ENCODE measurements around the gene HERC2. TPM values are rescaled to one million over a fixed set of nuclear protein-coding genes. Genes with fewer than 3 reads are reported as not detected.

HERC2 gene
- total and polyA plus RNA-seq, 2 of the 8 experiments (the other 6 are each of a cell fraction or from before 2014, with no cell fraction given): 83.0 to 88.7 TPM

DNA sequence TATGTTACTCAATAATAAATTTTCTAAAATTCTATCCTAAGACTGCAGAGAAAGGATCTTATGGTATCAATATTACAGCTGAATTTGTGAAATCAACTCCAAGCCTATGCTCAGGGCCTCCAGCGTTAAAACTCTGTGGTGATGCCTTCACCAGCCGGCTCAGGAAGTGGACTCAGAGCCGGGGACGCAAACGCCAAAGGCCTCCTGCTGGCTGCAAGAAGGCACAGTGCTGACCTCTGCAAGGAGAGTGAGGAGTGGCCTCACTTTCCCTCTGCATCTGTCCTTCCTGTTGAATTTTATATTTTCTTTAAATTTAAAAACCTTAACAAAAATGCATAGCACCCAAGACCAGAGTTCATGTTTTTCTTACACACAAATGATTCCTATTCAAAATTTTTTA is 48.5 kb downstream of the HERC2 start (continued):
- TF ChIP-seq YY1 (IDR thresholded peaks at IDR 0.05; ENCODE audit: low read depth, low read length) (no peak), CTCF (IDR thresholded peaks at IDR 0.05; ENCODE audit: control extremely low read depth in 1 of 3, insufficient read depth in 1 of 3, low read depth in 1 of 3, low read length in 3 of 3) (peak; percentile 12 to 38 (median 17); a peak in 3 of 4 replicates), CHD2 (IDR thresholded peaks at IDR 0.05; ENCODE audit: low read length) (no peak), ASH2L (IDR thresholded peaks at IDR 0.05; ENCODE audit: low read length) (no peak), RNF2 (IDR thresholded peaks at IDR 0.05; ENCODE audit: borderline replicate concordance, low read depth, low read length, missing control alignments, poor library complexity, severe bottlenecking) (no peak)
